GM06990 (cell line): ENCODE results near the gene NPAS3.

Source experiments
- DNase-seq: peaks from one replicate; pipeline ENCODE4 v3.0.0-alpha.2; 2011; ENCODE audit not compliant: insufficient read length; ENCODE audit errors: extremely low read depth
- H3K27me3 ChIP-seq: replicated peaks from 2 replicates; pipeline ENCODE4 v1.6.0; 2011; ENCODE audit warnings: low read length; ENCODE audit not compliant: control insufficient read depth, insufficient read depth
- H3K36me3 ChIP-seq: 2 replicates; pipeline ENCODE4 v1.5.1; 2011; ENCODE audit warnings: low read length; ENCODE audit not compliant: control insufficient read depth, insufficient read depth
- H3K4me3 ChIP-seq: replicated peaks from 2 replicates; pipeline ENCODE4 v1.5.1; 2011; ENCODE audit warnings: low read depth, mild to moderate bottlenecking, control low read depth, low read length
- TF ChIP-seq, protein P1 (sequence below): IDR thresholded peaks from 2 replicates; pipeline ENCODE4 v1.5.1; 2011; ENCODE audit warnings: low read length, control low read depth, mild to moderate bottlenecking, inconsistent platforms; ENCODE audit not compliant: insufficient read depth, poor library complexity, severe bottlenecking

Gene NPAS3

DNA sequence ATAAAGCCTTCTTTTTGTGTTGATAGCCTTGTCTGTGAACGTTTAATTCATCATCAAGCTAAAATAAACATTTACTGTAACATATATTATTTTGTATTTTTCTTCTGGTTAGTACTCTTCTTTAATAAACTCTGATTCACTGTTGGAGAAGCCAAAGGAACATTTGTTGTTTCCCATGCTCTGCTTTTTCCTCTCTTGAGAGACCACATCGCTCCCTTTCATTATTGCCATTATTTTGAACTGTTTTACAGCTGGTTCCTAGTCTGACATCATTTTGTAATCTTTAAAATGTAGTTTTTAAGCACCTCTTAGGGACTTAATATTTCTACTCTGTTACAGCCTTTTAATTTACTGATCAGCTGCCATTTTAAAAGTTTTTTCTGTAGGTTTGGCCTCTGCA is 301.8 kb downstream of the NPAS3 start:
- TF ChIP-seq, protein P1, sequence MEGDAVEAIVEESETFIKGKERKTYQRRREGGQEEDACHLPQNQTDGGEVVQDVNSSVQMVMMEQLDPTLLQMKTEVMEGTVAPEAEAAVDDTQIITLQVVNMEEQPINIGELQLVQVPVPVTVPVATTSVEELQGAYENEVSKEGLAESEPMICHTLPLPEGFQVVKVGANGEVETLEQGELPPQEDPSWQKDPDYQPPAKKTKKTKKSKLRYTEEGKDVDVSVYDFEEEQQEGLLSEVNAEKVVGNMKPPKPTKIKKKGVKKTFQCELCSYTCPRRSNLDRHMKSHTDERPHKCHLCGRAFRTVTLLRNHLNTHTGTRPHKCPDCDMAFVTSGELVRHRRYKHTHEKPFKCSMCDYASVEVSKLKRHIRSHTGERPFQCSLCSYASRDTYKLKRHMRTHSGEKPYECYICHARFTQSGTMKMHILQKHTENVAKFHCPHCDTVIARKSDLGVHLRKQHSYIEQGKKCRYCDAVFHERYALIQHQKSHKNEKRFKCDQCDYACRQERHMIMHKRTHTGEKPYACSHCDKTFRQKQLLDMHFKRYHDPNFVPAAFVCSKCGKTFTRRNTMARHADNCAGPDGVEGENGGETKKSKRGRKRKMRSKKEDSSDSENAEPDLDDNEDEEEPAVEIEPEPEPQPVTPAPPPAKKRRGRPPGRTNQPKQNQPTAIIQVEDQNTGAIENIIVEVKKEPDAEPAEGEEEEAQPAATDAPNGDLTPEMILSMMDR = no peak

DNA sequence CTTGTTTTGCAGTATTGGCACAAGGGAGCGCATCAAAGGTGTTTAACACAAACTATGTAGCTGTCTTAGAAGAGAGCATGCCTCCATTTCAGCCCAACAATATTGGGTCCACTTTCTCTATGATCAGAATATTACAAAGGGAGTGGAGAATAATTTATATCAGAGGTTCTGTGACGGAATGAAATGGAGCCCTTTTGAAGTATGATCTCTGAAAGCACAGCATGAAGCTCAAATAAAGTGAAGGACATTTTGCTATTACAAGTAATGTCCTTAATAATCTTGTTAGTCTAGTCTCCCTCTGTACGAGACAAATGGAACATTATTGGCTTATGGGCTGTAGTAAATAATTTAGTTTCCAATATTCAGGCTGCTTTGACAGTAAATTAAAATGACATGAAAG is 302.7 kb downstream of the NPAS3 start:
- TF ChIP-seq, protein P1 = no peak

More for the DNA sequence above, 301.8 kb downstream of the NPAS3 start:
- DNase-seq = no peak
- H3K36me3 ChIP-seq = no peaks in the 10 kb centered on the region
- H3K27me3 ChIP-seq = no peaks in the 10 kb centered on the region
- H3K4me3 ChIP-seq = no peak overlapping the region

DNA sequence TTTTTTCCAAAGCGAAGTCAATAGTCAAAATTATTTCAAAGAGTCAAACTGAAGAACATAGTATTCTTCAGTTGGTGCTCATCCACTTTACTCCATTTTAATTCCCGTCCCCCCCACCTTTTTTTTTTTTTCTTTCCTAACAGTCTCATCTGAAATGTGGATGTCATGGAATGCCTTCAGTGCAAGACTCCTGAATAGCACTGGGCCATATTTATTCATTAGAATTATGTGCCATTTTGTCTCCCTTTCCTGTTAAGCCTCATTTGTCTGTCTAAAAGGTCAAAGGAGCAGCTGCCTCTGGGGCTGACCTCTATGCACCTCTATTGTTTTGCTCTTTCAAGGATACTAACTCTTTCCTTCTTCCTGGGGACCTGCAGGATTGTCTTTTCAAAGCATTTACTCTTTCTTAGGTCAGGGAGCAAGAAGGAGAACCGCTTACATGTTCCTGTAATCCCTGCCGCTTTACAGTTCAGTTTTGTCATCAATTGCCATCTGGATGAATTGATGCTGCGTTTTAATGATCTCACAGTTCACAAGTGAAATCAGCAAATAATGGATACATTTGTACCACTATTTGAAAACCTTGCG is 310.6 kb downstream of the NPAS3 start:
- Histone ChIP-seq H3K27me3 (no peaks in the 10 kb centered on the region), H3K4me3 (no peak overlapping the region), H3K36me3 (no peaks in the 10 kb centered on the region)
- no peak for DNase-seq
- TF ChIP-seq, protein P1 = no peak

More for the DNA sequence above, 302.7 kb downstream of the NPAS3 start:
- no peaks in the 10 kb centered on the region for H3K27me3 ChIP-seq
- no peak for DNase-seq
- H3K4me3 ChIP-seq = no peak overlapping the region
- no peaks in the 10 kb centered on the region for H3K36me3 ChIP-seq

DNA sequence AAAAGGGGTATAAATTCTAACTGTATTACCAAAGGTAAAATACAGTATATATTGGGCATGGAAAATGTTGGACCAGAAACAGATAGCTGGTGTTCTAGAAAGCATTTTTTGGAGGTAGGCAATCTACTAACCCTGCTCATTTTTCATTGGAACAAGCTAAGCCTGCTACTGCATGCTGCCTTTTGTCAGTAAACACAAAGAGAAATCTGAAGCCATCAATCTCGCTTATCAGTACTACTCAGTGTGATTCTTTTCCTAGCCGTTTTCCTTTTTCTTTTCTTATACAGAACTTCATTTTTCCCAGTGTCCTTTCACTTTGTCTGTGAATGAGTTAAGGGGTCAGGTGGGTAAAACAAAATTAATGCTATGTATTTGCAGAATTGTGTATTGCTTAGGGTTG is 312.3 kb downstream of the NPAS3 start:
- DNase-seq = no peak
- TF ChIP-seq, protein P1 = no peak
- no peaks in the 10 kb centered on the region for H3K27me3 ChIP-seq
- H3K4me3 ChIP-seq = no peak overlapping the region
- H3K36me3 ChIP-seq = no peaks in the 10 kb centered on the region

DNA sequence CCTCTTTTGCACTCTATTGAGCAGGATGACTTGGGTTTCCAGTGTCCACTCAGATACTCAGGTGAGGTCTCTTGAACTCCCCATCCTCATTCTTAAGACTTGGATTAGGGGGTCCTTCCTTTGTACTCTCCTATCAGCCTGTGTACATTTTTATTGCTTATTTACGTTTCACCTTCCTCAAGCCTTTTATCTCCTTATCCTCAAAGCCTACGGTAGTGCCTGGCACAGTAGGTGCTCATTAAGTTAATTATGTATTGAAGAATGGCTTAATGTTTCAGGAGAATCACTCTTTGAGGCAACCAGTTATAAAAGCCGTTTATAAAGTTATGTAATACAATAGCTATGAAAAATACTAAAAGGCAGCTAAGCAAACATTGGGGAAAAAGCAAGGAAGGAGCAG is 315.7 kb downstream of the NPAS3 start:
- TF ChIP-seq, protein P1 = no peak
- Histone ChIP-seq H3K36me3 (no peaks in the 10 kb centered on the region), H3K4me3 (no peak overlapping the region), H3K27me3 (no peaks in the 10 kb centered on the region)
- no peak for DNase-seq
